SK-N-SH (cell line): Measurements from ENCODE around the gene CRB2. TPM values are rescaled to one million over a fixed set of nuclear protein-coding genes. Genes with fewer than 3 reads are reported as not detected.

Experiments used
- CTCF ChIA-PET: fragments of 300-600, 350-600 bp; formaldehyde crosslinking; extraction: SDS; loops from one replicate; lab custom pipeline; 2021; lab: Yijun Ruan, JAX
- POLR2A ChIA-PET: fragments of 350-600 bp; sonication (Branson Sonifier 250); formaldehyde crosslinking; extraction: SDS; loops from one replicate; lab custom pipeline; 2020; ENCODE audit warnings: antibody characterized with exemption, inconsistent platforms; lab: Yijun Ruan, JAX
- DNase-seq: peaks from one replicate; pipeline ENCODE4 v3.0.0; 2012
- H2AFZ ChIP-seq: fragments of 200-600 bp; sonication (generic); 2 replicates; pipeline ENCODE4 v1.8.1; 2016; ENCODE audit warnings: antibody characterized with exemption, mild to moderate bottlenecking, low read depth
- H3F3A ChIP-seq: fragments of 200-600 bp; sonication (generic); replicated peaks from 2 replicates; pipeline ENCODE3; 2016; ENCODE audit warnings: antibody characterized with exemption, mild to moderate bottlenecking; ENCODE audit not compliant: insufficient read depth
- H3K27ac ChIP-seq, 2 experiments: fragments of 200-500 bp in 1 of 2; fragments of 200-600 bp in 1 of 2; sonication (Bioruptor generic) in 1 of 2; sonication (generic), shearing (Covaris generic) in 1 of 2; 2 replicates each; pipeline versions ENCODE4 v1.5.1 to v1.6.1; 2014 to 2016; ENCODE audit warnings: low read depth in 2 of 2, inconsistent platforms in 1 of 2, low read length in 1 of 2, mild to moderate bottlenecking in 1 of 2, mixed read lengths in 1 of 2
- H3K27me3 ChIP-seq: fragments of 200-600 bp; sonication (generic), shearing (Covaris generic); 2 replicates; pipeline ENCODE4 v1.6.1; 2016; ENCODE audit warnings: mixed run types; ENCODE audit not compliant: insufficient read depth
- H3K36me3 ChIP-seq, 2 experiments: fragments of 200-500 bp in 1 of 2; fragments of 200-600 bp in 1 of 2; sonication (Bioruptor generic) in 1 of 2; sonication (generic) in 1 of 2; replicated peaks in 1 of 2; 2 replicates each; pipeline versions ENCODE3 to v1.5.1; 2014 to 2016; ENCODE audit warnings: low read length in 1 of 2, mild to moderate bottlenecking in 1 of 2; ENCODE audit not compliant: insufficient read depth in 2 of 2, control insufficient read depth in 1 of 2
- H3K4me1 ChIP-seq, 2 experiments: fragments of 200-500 bp in 1 of 2; fragments of 200-600 bp in 1 of 2; sonication (Bioruptor generic) in 1 of 2; sonication (generic), shearing (Covaris generic) in 1 of 2; 2 replicates each; pipeline versions ENCODE4 v1.5.1 to v1.6.1; 2014 to 2016; ENCODE audit warnings: low read depth in 1 of 2, low read length in 1 of 2, mixed run types in 1 of 2; ENCODE audit not compliant: insufficient read depth in 2 of 2, control insufficient read depth in 1 of 2
- H3K4me2 ChIP-seq: fragments of 200-600 bp; sonication (generic), shearing (Covaris generic); 2 replicates; pipeline ENCODE4 v1.6.1; 2017; ENCODE audit warnings: mixed run types
- H3K4me3 ChIP-seq, 2 experiments: fragments of 200-500 bp in 1 of 2; fragments of 200-600 bp in 1 of 2; sonication (Bioruptor generic) in 1 of 2; sonication (generic), shearing (Covaris generic) in 1 of 2; 2 replicates each; pipeline versions ENCODE4 v1.5.1 to v1.8.1; 2014 to 2016; ENCODE audit warnings: low read depth in 2 of 2, inconsistent platforms in 1 of 2, low read length in 1 of 2, mild to moderate bottlenecking in 1 of 2, mixed read lengths in 1 of 2, moderate library complexity in 1 of 2
- H3K79me2 ChIP-seq: fragments of 200-600 bp; sonication (generic); 2 replicates; pipeline ENCODE4 v1.8.1; 2017; ENCODE audit warnings: mild to moderate bottlenecking; ENCODE audit not compliant: insufficient read depth
- H3K9ac ChIP-seq: fragments of 200-600 bp; sonication (generic); 2 replicates; pipeline ENCODE4 v1.6.1; 2017; ENCODE audit warnings: mixed run types
- H3K9me2 ChIP-seq: fragments of 200-600 bp; sonication (generic); 2 replicates; pipeline ENCODE4 v1.6.1; 2017; ENCODE audit warnings: mixed run types
- H3K9me3 ChIP-seq: fragments of 200-600 bp; sonication (generic); 2 replicates; pipeline ENCODE4 v1.6.1; 2017; ENCODE audit warnings: mixed run types, mild to moderate bottlenecking, moderate library complexity
- H4K20me1 ChIP-seq: fragments of 200-600 bp; sonication (generic); 2 replicates; pipeline ENCODE4 v1.6.1; 2017; ENCODE audit warnings: mild to moderate bottlenecking, mixed run types; ENCODE audit not compliant: insufficient read depth
- ELF1 ChIP-seq: IDR thresholded peaks from 2 replicates; pipeline ENCODE4 v1.4.0; 2012
- FOXJ3 ChIP-seq: sonication (generic); formaldehyde crosslinking; IDR thresholded peaks from 2 replicates; pipeline ENCODE4 v1.5.1; 2020; ENCODE audit warnings: mild to moderate bottlenecking, missing genetic modification reagents
- FOXM1 ChIP-seq: IDR thresholded peaks from 2 replicates; pipeline ENCODE4 v1.4.0; 2012; ENCODE audit warnings: low read depth, mild to moderate bottlenecking
- GABPA ChIP-seq: IDR thresholded peaks from 2 replicates; pipeline ENCODE4 v1.4.0; 2012; ENCODE audit warnings: low read depth, mild to moderate bottlenecking
- MXI1 ChIP-seq: IDR thresholded peaks from 2 replicates; pipeline ENCODE4 v1.6.1; 2012; ENCODE audit warnings: mild to moderate bottlenecking, low read depth, low read length, improper control_type of control experiment
- NFIC ChIP-seq: IDR thresholded peaks from 2 replicates; pipeline ENCODE4 v1.4.0; 2012; ENCODE audit warnings: borderline replicate concordance
- NRF1 ChIP-seq: IDR thresholded peaks from 2 replicates; pipeline ENCODE4 v1.6.1; 2012; ENCODE audit warnings: low read depth, mild to moderate bottlenecking, low read length
- RAD21 ChIP-seq: IDR thresholded peaks from 2 replicates; pipeline ENCODE4 v1.6.1; 2012; ENCODE audit warnings: mild to moderate bottlenecking, low read length
- RXRA ChIP-seq: IDR thresholded peaks from 2 replicates; pipeline ENCODE4 v1.4.0; 2012; ENCODE audit warnings: low read depth, mild to moderate bottlenecking, borderline replicate concordance
- SIN3A ChIP-seq: IDR thresholded peaks from 2 replicates; pipeline ENCODE4 v1.6.1; 2012; ENCODE audit warnings: low read depth, mild to moderate bottlenecking, low read length, moderate library complexity, borderline replicate concordance
- TAF1 ChIP-seq: IDR thresholded peaks from 2 replicates; pipeline ENCODE4 v1.6.1; 2012; ENCODE audit warnings: low read depth, mild to moderate bottlenecking, low read length, moderate library complexity, borderline replicate concordance
- TCF12 ChIP-seq: IDR thresholded peaks from 2 replicates; pipeline ENCODE4 v1.4.0; 2012
- TEAD4 ChIP-seq: IDR thresholded peaks from 2 replicates; pipeline ENCODE4 v1.4.0; 2012; ENCODE audit warnings: mild to moderate bottlenecking, borderline replicate concordance; ENCODE audit not compliant: insufficient read depth
- YY1 ChIP-seq: IDR thresholded peaks from 2 replicates; pipeline ENCODE4 v1.4.0; 2012; ENCODE audit warnings: low read depth, mild to moderate bottlenecking
- WGBS: methylation state at CpG from one replicate; pipeline ENCODE4 v1.1.6; 2017; ENCODE audit warnings: low lambda C conversion rate; 5-methylcytosine and 5-hydroxymethylcytosine counted together
- polyA plus RNA-seq, 3 experiments: library from polyadenylated mRNA; depleted of rRNA; stranded (reverse); fragments of >200 nt; gene quantifications; 2 replicates each; pipeline ENCODE4 v1.2.3, GENCODE V29; 2012
- TF ChIP-seq, protein P1 (sequence below): IDR thresholded peaks from 2 replicates; pipeline ENCODE4 v1.4.0; 2012; ENCODE audit warnings: low read depth, borderline replicate concordance
- TF ChIP-seq, protein P2 (sequence below): fragments of 200-600 bp; sonication (generic); IDR thresholded peaks from 2 replicates; pipeline ENCODE4 v1.6.1; 2017; ENCODE audit warnings: antibody characterized with exemption, mild to moderate bottlenecking, moderate library complexity
- TF ChIP-seq, protein P3 (sequence below): IDR thresholded peaks from 2 replicates; pipeline ENCODE4 v1.6.1; 2012; ENCODE audit warnings: mild to moderate bottlenecking, low read depth, low read length, moderate library complexity
- TF ChIP-seq, protein P4 (sequence below): IDR thresholded peaks from 2 replicates; pipeline ENCODE4 v1.4.0; 2012; ENCODE audit warnings: low read depth, borderline replicate concordance

Gene CRB2
- polyA plus RNA-seq, 1 of the 3 experiments (the other 2 are of a cell fraction): not detected

DNA sequence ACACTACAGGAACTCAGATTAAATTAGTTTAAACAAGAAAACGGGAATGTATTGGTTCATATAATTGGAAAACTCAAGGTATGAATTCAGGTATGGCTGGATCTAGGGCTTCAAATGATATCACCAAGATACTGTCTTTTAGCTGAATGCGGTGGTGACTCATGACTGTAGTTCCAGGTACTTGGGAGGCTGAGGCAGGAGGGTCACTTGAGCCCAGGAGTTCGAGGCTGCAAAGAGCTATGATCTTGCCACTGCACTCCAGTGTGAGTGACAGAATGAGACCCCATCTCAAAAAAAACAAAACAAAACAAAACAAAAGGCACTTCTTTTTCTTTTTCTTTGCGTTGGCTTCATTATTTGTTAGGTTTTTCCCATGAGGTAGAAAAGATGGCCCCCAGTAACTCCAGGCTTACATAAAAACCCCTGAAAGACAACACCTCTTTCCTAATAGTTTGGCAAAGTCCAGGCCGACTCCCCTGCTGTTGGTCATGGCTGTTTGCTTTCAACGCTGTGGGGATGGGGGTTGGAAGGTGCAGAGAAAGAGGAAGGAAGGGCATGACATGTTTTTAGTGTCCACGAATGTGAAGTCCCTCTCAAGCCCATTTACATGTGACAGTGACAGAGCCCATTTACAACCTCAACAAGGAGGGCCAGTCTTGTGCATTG, 39.8 kb upstream of the CRB2 start:
- H3F3A ChIP-seq: peaks cover 3% of the 10 kb centered on the region
- 58% methylated on average over 7 of the region's 7 CpGs for WGBS
- no peak for DNase-seq
- no peak overlapping the region for H3K4me2 ChIP-seq
- H3K9ac ChIP-seq: no peak overlapping the region
- ChIA-PET CTCF (no interaction called here), POLR2A (no interaction called here)
- no peak overlapping the region for H3K4me3 ChIP-seq
- no peaks in the 10 kb centered on the region for H3K79me2 ChIP-seq
- H4K20me1 ChIP-seq: no peaks in the 10 kb centered on the region
- no peaks in the 10 kb centered on the region for H3K36me3 ChIP-seq
- TF ChIP-seq FOXM1 (no peak), NRF1 (no peak), GABPA (no peak), RAD21 (no peak), TCF12 (no peak), SIN3A (no peak), TEAD4 (no peak), RXRA (no peak), FOXJ3 (no peak), MXI1 (no peak), TAF1 (no peak), ELF1 (no peak), YY1 (no peak), NFIC (no peak)
- TF ChIP-seq, protein P1, sequence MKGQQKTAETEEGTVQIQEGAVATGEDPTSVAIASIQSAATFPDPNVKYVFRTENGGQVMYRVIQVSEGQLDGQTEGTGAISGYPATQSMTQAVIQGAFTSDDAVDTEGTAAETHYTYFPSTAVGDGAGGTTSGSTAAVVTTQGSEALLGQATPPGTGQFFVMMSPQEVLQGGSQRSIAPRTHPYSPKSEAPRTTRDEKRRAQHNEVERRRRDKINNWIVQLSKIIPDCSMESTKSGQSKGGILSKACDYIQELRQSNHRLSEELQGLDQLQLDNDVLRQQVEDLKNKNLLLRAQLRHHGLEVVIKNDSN: no peak
- TF ChIP-seq, protein P2, sequence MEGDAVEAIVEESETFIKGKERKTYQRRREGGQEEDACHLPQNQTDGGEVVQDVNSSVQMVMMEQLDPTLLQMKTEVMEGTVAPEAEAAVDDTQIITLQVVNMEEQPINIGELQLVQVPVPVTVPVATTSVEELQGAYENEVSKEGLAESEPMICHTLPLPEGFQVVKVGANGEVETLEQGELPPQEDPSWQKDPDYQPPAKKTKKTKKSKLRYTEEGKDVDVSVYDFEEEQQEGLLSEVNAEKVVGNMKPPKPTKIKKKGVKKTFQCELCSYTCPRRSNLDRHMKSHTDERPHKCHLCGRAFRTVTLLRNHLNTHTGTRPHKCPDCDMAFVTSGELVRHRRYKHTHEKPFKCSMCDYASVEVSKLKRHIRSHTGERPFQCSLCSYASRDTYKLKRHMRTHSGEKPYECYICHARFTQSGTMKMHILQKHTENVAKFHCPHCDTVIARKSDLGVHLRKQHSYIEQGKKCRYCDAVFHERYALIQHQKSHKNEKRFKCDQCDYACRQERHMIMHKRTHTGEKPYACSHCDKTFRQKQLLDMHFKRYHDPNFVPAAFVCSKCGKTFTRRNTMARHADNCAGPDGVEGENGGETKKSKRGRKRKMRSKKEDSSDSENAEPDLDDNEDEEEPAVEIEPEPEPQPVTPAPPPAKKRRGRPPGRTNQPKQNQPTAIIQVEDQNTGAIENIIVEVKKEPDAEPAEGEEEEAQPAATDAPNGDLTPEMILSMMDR: no peak
- TF ChIP-seq, protein P3, sequence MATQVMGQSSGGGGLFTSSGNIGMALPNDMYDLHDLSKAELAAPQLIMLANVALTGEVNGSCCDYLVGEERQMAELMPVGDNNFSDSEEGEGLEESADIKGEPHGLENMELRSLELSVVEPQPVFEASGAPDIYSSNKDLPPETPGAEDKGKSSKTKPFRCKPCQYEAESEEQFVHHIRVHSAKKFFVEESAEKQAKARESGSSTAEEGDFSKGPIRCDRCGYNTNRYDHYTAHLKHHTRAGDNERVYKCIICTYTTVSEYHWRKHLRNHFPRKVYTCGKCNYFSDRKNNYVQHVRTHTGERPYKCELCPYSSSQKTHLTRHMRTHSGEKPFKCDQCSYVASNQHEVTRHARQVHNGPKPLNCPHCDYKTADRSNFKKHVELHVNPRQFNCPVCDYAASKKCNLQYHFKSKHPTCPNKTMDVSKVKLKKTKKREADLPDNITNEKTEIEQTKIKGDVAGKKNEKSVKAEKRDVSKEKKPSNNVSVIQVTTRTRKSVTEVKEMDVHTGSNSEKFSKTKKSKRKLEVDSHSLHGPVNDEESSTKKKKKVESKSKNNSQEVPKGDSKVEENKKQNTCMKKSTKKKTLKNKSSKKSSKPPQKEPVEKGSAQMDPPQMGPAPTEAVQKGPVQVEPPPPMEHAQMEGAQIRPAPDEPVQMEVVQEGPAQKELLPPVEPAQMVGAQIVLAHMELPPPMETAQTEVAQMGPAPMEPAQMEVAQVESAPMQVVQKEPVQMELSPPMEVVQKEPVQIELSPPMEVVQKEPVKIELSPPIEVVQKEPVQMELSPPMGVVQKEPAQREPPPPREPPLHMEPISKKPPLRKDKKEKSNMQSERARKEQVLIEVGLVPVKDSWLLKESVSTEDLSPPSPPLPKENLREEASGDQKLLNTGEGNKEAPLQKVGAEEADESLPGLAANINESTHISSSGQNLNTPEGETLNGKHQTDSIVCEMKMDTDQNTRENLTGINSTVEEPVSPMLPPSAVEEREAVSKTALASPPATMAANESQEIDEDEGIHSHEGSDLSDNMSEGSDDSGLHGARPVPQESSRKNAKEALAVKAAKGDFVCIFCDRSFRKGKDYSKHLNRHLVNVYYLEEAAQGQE: no peak
- TF ChIP-seq, protein P4, sequence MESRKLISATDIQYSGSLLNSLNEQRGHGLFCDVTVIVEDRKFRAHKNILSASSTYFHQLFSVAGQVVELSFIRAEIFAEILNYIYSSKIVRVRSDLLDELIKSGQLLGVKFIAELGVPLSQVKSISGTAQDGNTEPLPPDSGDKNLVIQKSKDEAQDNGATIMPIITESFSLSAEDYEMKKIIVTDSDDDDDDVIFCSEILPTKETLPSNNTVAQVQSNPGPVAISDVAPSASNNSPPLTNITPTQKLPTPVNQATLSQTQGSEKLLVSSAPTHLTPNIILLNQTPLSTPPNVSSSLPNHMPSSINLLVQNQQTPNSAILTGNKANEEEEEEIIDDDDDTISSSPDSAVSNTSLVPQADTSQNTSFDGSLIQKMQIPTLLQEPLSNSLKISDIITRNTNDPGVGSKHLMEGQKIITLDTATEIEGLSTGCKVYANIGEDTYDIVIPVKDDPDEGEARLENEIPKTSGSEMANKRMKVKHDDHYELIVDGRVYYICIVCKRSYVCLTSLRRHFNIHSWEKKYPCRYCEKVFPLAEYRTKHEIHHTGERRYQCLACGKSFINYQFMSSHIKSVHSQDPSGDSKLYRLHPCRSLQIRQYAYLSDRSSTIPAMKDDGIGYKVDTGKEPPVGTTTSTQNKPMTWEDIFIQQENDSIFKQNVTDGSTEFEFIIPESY: no peak
- H2AFZ ChIP-seq: no peak overlapping the region
- peaks cover 2 to 15% of the 10 kb centered on the region in 2 experiments; a peak in 2 of 4 replicates for H3K4me1 ChIP-seq
- no peak overlapping the region for H3K27ac ChIP-seq
- no peaks in the 10 kb centered on the region for H3K9me3 ChIP-seq
- H3K27me3 ChIP-seq: no peaks in the 10 kb centered on the region
- no peaks in the 10 kb centered on the region for H3K9me2 ChIP-seq
